Measurements from ENCODE around the gene ABCB4. TPM values are rescaled to one million over a fixed set of nuclear protein-coding genes. Genes with fewer than 3 reads are reported as not detected.

Gene ABCB4
- total and polyA plus RNA-seq, 9 donors: 0.13 to 2.1 (median 0.45) TPM

DNA sequence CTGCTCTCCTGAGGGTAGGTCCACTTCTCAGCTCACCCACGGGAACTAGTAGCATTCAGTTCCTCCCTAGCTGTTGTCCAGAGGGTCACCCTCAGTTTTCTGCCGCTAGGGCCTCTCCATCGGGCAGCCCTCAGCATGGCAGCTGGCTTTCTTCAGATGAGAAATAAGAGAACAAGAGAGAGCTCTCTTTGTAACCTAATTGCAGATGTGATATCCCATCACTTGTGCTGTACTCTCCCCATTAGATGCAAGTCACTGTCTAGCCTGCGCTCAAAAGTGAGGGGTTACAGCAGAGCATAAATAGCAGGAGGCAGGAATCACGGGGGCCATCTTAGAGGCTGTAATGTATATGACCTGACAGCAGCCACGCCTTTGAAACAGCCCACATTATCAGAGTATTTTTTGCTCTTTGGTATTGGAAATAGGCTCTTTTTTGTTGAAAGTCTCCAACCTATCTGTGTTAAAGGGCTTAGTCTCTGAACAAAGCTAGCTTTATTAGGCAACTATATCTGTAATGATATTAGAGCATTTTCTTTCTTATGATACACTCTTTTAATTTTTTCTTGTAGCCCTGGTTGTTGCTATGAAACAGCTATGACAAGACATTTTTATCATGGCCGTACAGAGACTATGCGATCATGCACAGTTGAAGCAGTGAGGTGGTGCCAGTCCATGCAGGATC, 84.3 kb downstream of the ABCB4 start:
- Histone ChIP-seq H3K9me3 (no peaks in the 10 kb centered on the region), H3K4me3 (no peak overlapping the region), H3K27ac (no peak overlapping the region), H3K36me3 (no peaks in the 10 kb centered on the region), H3K4me1 (ENCODE audit: insufficient read depth) (no peaks in the 10 kb centered on the region), H3K27me3 (no peaks in the 10 kb centered on the region)
- no peak for TF ChIP-seq EP300 (IDR thresholded peaks at IDR 0.05)
- TF ChIP-seq, protein P1, sequence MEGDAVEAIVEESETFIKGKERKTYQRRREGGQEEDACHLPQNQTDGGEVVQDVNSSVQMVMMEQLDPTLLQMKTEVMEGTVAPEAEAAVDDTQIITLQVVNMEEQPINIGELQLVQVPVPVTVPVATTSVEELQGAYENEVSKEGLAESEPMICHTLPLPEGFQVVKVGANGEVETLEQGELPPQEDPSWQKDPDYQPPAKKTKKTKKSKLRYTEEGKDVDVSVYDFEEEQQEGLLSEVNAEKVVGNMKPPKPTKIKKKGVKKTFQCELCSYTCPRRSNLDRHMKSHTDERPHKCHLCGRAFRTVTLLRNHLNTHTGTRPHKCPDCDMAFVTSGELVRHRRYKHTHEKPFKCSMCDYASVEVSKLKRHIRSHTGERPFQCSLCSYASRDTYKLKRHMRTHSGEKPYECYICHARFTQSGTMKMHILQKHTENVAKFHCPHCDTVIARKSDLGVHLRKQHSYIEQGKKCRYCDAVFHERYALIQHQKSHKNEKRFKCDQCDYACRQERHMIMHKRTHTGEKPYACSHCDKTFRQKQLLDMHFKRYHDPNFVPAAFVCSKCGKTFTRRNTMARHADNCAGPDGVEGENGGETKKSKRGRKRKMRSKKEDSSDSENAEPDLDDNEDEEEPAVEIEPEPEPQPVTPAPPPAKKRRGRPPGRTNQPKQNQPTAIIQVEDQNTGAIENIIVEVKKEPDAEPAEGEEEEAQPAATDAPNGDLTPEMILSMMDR (IDR thresholded peaks at IDR 0.05): no peak
- TF ChIP-seq POLR2A (IDR thresholded peaks at IDR 0.05): no peak
- intact Hi-C loops (cut with DNase I): no loop called here
- WGBS, 3 donors: 90 to 92% (median 90%) methylated on average over 8 of the region's 8 CpGs
- DNase-seq: no peak

DNA sequence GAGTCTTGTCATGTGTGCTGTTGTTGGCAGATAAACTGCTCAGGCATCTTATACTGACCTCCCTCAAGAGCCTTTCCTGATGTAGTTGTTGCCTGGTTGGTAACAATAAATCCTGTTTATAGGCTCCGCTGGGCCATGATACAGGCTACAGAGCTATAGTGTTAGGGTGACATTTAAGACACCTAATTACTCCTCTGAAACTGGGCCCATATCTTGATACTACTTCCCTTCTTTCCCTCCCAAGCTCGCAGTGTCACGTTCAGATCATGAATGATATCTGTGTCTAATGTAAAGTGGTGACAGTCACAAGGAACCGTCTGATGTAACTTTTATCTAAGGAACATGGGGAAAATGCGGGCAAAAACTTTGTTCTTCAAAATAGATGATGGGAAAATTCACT, 94.6 kb downstream of the ABCB4 start:
- intact Hi-C loops (cut with DNase I): no loop called here
- Histone ChIP-seq H3K4me3 (no peak overlapping the region), H3K4me1 (ENCODE audit: insufficient read depth) (no peaks in the 10 kb centered on the region), H3K27me3 (no peaks in the 10 kb centered on the region), H3K36me3 (no peaks in the 10 kb centered on the region), H3K9me3 (no peaks in the 10 kb centered on the region), H3K27ac (no peak overlapping the region)
- WGBS, 3 donors: 75 to 76% (median 76%) methylated on average over 5 of the region's 5 CpGs
- TF ChIP-seq, protein P1 (IDR thresholded peaks at IDR 0.05): no peak
- no peak for TF ChIP-seq POLR2A (IDR thresholded peaks at IDR 0.05)
- TF ChIP-seq EP300 (IDR thresholded peaks at IDR 0.05): no peak
- no peak for DNase-seq

DNA sequence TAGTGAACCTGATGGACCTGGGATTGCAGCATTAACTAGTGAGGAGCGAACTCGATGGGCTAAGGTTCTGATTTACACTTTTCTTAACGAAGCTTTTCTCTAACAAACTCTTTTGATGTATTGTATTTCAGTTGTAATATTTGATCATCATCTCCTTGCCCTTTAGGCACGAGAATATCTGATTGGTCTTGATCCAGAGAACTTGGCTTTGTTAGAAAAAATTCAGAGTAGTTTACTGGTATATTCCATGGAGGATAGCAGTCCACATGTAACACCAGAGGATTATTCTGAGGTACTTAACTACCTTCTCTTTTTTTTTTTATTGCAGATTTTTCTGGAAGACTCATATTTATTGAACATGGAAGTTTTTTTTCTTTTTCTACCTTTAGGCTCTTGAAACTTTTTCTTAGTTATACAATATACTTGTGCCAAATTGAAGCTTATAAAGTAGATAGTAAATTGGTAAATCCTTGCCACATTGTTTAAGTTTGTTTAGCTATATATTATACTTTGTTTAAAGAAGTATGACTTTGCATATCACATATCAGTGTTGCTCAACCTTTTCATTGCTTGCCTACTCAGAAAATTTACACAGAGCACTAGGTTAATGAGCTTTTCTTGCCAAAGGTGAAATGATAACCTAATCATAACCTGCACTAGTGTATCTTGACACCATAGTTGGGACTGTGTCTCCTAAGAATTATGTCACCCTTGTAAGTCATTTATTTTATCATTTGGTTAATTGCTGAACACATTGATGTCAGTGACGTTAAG, 99.6 kb downstream of the ABCB4 start:
- no peak overlapping the region for H3K27ac ChIP-seq
- H3K9me3 ChIP-seq: no peaks in the 10 kb centered on the region
- intact Hi-C loops (cut with DNase I): no loop called here
- 78 to 89% (median 81%) methylated on average over 5 of the region's 5 CpGs for WGBS, 3 donors
- H3K4me1 ChIP-seq (ENCODE audit: insufficient read depth): no peaks in the 10 kb centered on the region
- TF ChIP-seq, protein P1 (IDR thresholded peaks at IDR 0.05): no peak
- TF ChIP-seq POLR2A (IDR thresholded peaks at IDR 0.05): no peak
- no peak for TF ChIP-seq EP300 (IDR thresholded peaks at IDR 0.05)
- DNase-seq: no peak
- no peaks in the 10 kb centered on the region for H3K27me3 ChIP-seq
- H3K4me3 ChIP-seq: no peak overlapping the region
- no peaks in the 10 kb centered on the region for H3K36me3 ChIP-seq

DNA sequence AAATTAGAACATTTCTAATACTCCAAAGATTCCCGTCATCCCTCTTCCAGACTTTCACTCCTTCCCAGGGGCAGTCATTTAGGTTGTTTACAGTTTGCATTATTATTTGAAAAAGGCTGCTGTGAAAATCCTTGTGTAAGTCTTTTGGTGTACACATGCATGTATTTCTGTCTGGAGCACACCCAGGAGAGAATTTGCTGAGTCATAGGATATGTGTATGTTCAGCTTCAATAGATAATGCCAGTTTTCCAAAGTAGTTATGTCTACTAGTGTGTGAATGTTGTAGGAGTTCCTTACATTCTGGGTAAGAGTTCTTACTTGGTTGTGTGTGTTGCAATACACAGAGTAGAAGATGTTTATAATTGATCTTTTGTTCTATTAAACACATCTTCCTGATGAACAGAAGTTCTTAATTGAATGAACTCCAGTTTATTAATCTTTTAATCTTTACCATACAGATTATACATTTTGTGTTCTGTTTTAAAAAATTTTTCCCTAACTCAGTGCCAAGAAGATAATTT, 104.8 kb downstream of the ABCB4 start:
- no peaks in the 10 kb centered on the region for H3K9me3 ChIP-seq
- no peaks in the 10 kb centered on the region for H3K27me3 ChIP-seq
- H3K27ac ChIP-seq: no peak overlapping the region
- no peak for DNase-seq
- intact Hi-C loops (cut with DNase I): no loop called here
- 94 to 95% (median 94%) methylated on average over 1 of the region's 1 CpG for WGBS, 3 donors
- no peaks in the 10 kb centered on the region for H3K36me3 ChIP-seq
- no peak overlapping the region for H3K4me3 ChIP-seq
- no peaks in the 10 kb centered on the region for H3K4me1 ChIP-seq (ENCODE audit: insufficient read depth)
- no peak for TF ChIP-seq POLR2A (IDR thresholded peaks at IDR 0.05)
- TF ChIP-seq, protein P1 (IDR thresholded peaks at IDR 0.05): no peak
